Keratinocyte (primary cell): ENCODE data around the gene SLC30A7.

Experiments
- EZH2 ChIP-seq: IDR thresholded peaks from one replicate; pipeline ENCODE4 v1.6.1; 2012; ENCODE audit warnings: inconsistent platforms, mild to moderate bottlenecking, low read length, moderate library complexity
- TF ChIP-seq, protein P1 (sequence below), 3 experiments: IDR thresholded peaks in 1 of 3; conservative IDR thresholded peaks in 1 of 3; optimal IDR thresholded peaks in 1 of 3; 2 replicates in 2 of 3; 3 replicates in 1 of 3; pipeline versions ENCODE3 to v1.5.1; 2011; ENCODE audit warnings: low read length in 3 of 3, mild to moderate bottlenecking in 3 of 3, moderate library complexity in 2 of 3, control low read depth in 1 of 3, inconsistent platforms in 1 of 3; ENCODE audit not compliant: insufficient read depth in 2 of 3; ENCODE audit errors: extremely low read depth in 1 of 3

- TF ChIP-seq, protein P1, sequence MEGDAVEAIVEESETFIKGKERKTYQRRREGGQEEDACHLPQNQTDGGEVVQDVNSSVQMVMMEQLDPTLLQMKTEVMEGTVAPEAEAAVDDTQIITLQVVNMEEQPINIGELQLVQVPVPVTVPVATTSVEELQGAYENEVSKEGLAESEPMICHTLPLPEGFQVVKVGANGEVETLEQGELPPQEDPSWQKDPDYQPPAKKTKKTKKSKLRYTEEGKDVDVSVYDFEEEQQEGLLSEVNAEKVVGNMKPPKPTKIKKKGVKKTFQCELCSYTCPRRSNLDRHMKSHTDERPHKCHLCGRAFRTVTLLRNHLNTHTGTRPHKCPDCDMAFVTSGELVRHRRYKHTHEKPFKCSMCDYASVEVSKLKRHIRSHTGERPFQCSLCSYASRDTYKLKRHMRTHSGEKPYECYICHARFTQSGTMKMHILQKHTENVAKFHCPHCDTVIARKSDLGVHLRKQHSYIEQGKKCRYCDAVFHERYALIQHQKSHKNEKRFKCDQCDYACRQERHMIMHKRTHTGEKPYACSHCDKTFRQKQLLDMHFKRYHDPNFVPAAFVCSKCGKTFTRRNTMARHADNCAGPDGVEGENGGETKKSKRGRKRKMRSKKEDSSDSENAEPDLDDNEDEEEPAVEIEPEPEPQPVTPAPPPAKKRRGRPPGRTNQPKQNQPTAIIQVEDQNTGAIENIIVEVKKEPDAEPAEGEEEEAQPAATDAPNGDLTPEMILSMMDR (optimal IDR thresholded peaks at IDR 0.05 in 1 of 3, IDR thresholded peaks at IDR 0.05 in 1 of 3, conservative IDR thresholded peaks at IDR 0.05 in 1 of 3; ENCODE audit: extremely low read depth in 1 of 3, insufficient read depth in 2 of 3, low read length in 3 of 3) = no peak
- no peak for TF ChIP-seq EZH2
These were observed 72.7 kb downstream of the SLC30A7 start for GRCh38 chr1:100968621-100969020.
